ENCODE data around the gene ELOVL6.

The ELOVL6 gene

DNA sequence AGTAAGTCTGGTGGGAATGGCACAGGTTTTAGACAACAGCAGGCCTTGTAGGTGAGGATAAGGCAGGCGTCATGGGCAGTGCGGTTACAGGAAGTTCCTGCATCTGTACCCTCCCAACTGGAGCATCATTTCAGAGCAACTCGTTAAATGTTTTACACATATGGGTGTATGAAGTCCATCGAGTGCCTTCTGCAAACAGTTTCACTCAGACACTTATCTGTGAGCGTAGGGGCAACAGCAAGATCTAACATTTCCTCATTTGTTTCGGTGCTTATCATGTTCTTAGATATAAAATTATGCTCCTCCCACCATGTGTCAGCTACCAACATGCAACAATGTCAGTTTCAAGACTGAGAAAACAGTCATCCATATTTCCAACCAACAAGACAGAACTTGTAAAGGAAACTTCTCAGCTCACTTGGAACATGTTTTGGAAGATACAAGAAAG lies 69.9 kb downstream of the ELOVL6 start:
- TF ChIP-seq, protein P1, sequence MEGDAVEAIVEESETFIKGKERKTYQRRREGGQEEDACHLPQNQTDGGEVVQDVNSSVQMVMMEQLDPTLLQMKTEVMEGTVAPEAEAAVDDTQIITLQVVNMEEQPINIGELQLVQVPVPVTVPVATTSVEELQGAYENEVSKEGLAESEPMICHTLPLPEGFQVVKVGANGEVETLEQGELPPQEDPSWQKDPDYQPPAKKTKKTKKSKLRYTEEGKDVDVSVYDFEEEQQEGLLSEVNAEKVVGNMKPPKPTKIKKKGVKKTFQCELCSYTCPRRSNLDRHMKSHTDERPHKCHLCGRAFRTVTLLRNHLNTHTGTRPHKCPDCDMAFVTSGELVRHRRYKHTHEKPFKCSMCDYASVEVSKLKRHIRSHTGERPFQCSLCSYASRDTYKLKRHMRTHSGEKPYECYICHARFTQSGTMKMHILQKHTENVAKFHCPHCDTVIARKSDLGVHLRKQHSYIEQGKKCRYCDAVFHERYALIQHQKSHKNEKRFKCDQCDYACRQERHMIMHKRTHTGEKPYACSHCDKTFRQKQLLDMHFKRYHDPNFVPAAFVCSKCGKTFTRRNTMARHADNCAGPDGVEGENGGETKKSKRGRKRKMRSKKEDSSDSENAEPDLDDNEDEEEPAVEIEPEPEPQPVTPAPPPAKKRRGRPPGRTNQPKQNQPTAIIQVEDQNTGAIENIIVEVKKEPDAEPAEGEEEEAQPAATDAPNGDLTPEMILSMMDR (IDR thresholded peaks at IDR 0.05; ENCODE audit: insufficient read depth, missing control alignments): no peak
- no peak for FAIRE-seq
- no peak for DNase-seq (ENCODE audit: insufficient read length, low spot score)

DNA sequence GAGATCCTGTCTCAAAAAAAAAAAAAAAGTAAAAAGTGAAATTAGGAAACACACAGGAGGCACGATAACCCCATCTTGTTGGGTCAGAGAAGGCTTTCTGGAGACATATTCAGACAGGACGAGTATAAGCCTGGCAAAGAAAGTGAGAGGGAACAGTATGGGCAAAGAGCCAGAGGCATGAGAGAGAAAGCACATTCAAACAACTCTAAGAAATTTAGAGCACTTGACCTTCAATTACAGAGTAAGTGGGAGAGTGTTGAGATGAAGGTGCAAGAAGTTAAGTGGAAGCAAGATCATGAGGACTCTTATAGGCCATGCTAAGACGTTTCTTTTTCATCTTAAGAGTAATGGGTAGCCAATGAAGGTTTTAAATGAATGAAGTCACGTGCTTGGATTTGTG lies 70.4 kb downstream of the ELOVL6 start:
- DNase-seq (ENCODE audit: insufficient read length, low spot score) (no peak), FAIRE-seq (no peak)
- TF ChIP-seq, protein P1 (IDR thresholded peaks at IDR 0.05; ENCODE audit: insufficient read depth, missing control alignments): no peak

GRCh38 chr4:110124711-110125110 lies 73.7 kb downstream of the ELOVL6 start:
- FAIRE-seq (no peak), DNase-seq (ENCODE audit: insufficient read length, low spot score) (no peak)
- TF ChIP-seq, protein P1 (IDR thresholded peaks at IDR 0.05; ENCODE audit: insufficient read depth, missing control alignments): no peak

DNA sequence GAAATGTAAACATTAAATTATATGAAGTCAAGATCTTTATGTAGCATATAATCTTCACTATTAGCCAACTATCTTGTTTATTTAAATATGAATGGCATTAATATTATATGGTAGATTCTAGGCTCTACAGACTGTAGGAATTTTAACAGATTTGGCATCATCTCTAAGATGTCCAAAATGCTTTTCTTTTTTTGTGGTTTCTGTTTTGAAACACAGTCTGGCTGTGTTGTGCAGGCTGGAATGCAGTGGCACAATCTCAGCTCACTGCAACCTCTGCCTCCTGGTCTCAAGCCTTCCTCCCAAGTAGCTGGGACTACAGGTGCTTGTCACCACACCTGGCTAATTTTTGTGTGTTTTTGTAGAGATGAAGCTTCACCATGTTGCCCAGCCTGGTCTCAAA lies 76.2 kb downstream of the ELOVL6 start:
- TF ChIP-seq, protein P1 (IDR thresholded peaks at IDR 0.05; ENCODE audit: insufficient read depth, missing control alignments): no peak
- no peak for FAIRE-seq
- DNase-seq (ENCODE audit: insufficient read length, low spot score): no peak

- no peak for DNase-seq (ENCODE audit: insufficient read length, low spot score)
Measured at GRCh38 chr4:110120506-110120905, 77.9 kb downstream of the ELOVL6 start.

DNA sequence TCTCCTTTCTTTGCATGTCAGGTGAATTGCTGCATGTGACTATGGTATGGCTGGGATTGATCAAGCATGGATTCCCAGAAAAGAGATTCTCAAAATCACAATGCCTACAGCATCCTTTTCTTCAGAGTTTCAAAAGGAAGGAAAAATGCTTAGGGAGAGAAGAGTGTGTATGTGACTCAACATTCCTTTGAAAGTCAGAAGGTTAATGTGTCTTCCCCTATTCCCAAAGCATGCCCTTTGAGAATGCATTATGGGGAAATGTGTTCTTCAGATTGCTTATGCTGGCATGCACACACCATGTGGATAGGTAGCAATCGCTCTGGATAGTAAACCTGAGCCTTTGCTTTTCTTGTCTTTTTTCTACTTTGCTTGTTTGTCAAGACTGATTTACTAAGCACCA lies 78.5 kb downstream of the ELOVL6 start:
- no peak for DNase-seq (ENCODE audit: insufficient read length, low spot score)
- FAIRE-seq: no peak
- TF ChIP-seq, protein P1 (IDR thresholded peaks at IDR 0.05; ENCODE audit: insufficient read depth, missing control alignments): no peak

More at GRCh38 chr4:110120506-110120905, 77.9 kb downstream of the ELOVL6 start:
- TF ChIP-seq, protein P1 (IDR thresholded peaks at IDR 0.05; ENCODE audit: insufficient read depth, missing control alignments): no peak
- no peak for FAIRE-seq

GRCh38 chr4:110119337-110119736 lies 79.1 kb downstream of the ELOVL6 start:
- TF ChIP-seq, protein P1 (IDR thresholded peaks at IDR 0.05; ENCODE audit: insufficient read depth, missing control alignments): no peak
- FAIRE-seq (no peak), DNase-seq (ENCODE audit: insufficient read length, low spot score) (no peak)

Measured in D721Med (cell line).